Measurements from ENCODE around the gene SLC4A2. TPM values are rescaled to one million over a fixed set of nuclear protein-coding genes. Genes with fewer than 3 reads are reported as not detected.

Gene SLC4A2
- total RNA-seq, 1 donor from 2014 or later = 182 TPM

- Histone ChIP-seq H3K4me1 (peaks cover 44% of the 10 kb centered on the region), H3K27ac (peak overlapping the region; percentile 93), H3K4me3 (peak overlapping the region; percentile 96), H3K36me3 (peaks cover 35% of the 10 kb centered on the region), H3K27me3 (ENCODE audit: low read depth) (no peaks in the 10 kb centered on the region), H3K9me3 (no peaks in the 10 kb centered on the region)
- no peak for TF ChIP-seq CTCF (IDR thresholded peaks at IDR 0.05)
- intact Hi-C loops (cut with DNase I) = no loop called here
- DNase-seq (no peak), ATAC-seq (no peak)
Measured at GRCh38 chr7:151079199-151079910, 20.0 kb downstream of the SLC4A2 start.

DNA sequence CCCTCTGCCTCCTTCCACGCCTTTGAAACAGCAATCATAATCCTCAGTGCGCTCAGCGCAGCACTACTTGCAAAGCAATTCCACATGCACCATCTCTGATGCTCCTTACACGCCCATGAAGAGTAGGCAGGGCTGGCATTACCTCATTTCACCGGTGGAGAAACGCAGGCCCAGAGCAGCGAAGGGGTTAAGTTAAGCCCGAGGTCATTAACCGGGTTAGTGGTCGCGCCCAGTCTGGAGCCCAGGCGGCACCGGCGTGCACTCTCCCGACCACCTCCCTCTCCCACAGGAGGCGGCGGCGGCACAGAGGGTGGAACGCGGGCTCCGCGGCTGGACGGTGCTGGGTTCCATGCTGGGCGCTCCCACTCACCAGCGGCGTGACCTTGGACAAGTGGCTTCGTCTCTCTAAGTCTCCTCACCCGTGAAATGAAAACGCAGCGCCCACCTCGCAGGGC lies 20.7 kb downstream of the SLC4A2 start:
- Histone ChIP-seq H3K27me3 (ENCODE audit: low read depth) (no peaks in the 10 kb centered on the region), H3K9me3 (no peaks in the 10 kb centered on the region), H3K27ac (peak overlapping the region; percentile 93), H3K4me3 (peak overlapping the region; percentile 96), H3K4me1 (peaks cover 46% of the 10 kb centered on the region), H3K36me3 (peaks cover 28% of the 10 kb centered on the region)
- ATAC-seq (peak; percentile 28 to 33), DNase-seq (no peak)
- TF ChIP-seq CTCF (IDR thresholded peaks at IDR 0.05) = no peak
- intact Hi-C loops (cut with DNase I) = no loop called here

DNA sequence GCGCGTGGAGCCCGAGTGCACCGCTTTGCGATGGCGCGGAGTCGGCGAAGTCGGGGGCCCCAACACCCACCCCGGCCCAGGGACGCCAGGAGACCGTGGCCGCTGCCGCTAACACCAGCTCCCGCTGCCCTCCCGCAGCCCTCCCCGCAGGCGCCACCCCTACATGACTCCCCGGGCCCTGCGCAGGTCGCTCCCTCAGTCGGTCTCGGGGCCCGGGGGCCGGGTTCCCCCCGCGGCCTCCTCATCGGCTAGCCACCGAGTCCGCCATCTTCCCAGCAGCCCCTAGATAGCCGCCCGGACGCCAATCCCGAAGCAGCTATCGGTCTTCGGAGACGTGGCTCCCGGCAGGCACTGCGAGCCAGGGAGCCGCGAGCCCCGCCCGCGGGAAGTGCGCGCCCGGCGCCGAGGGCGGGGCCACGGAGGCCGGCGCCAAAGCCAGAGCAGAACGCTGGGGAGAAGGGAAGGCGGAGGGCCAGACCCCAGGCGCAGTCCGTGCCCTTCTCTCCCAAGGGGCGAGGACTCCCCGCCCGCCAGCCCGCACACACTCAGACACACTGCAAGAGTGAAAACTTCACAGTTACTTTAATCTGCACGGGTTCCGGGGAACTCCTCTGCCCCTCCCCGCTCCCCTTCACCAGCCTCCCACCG lies 21.3 kb downstream of the SLC4A2 start, which contains the start of gene FASTK:
Gene FASTK, minus strand, starts transcription at position 288 of the 648 bp plus-strand sequence. Its CDS starts 43 bp downstream, at position 245.
- Histone ChIP-seq H3K27ac (peak within 1 kb of the TSS; percentile 93), H3K9me3 (no peaks in the 10 kb centered on the region), H3K27me3 (ENCODE audit: low read depth) (no peaks in the 10 kb centered on the region), H3K4me3 (peak within 1 kb of the TSS; percentile 96), H3K4me1 (peaks cover 51% of the 10 kb centered on the region), H3K36me3 (peaks cover 22% of the 10 kb centered on the region)
- TF ChIP-seq CTCF (IDR thresholded peaks at IDR 0.05) = no peak
- peak; percentile 93 to 94 for ATAC-seq
- intact Hi-C loops (cut with DNase I) = no loop called here
- peak; percentile 94 for DNase-seq

GRCh38 chr7:151081170-151082101 lies 22.0 kb downstream of the SLC4A2 start:
- Histone ChIP-seq H3K27me3 (ENCODE audit: low read depth) (no peaks in the 10 kb centered on the region), H3K4me1 (peaks cover 54% of the 10 kb centered on the region), H3K27ac (peak overlapping the region; percentile 93), H3K4me3 (peak overlapping the region; percentile 96), H3K36me3 (peaks cover 14% of the 10 kb centered on the region), H3K9me3 (no peaks in the 10 kb centered on the region)
- intact Hi-C loops (cut with DNase I) = no loop called here
- TF ChIP-seq CTCF (IDR thresholded peaks at IDR 0.05) = no peak
- no peak for ATAC-seq
- no peak for DNase-seq

Measured in lower lobe of right lung (tissue), 2 donors.